Large intestine (tissue), 3 donors: ENCODE measurements around the gene SUFU. TPM values are rescaled to one million over a fixed set of nuclear protein-coding genes. Genes with fewer than 3 reads are reported as not detected.

Experiments used
- DNase-seq, 2 donors: peaks; one replicate each; pipeline versions ENCODE4 v3.0.0 to v3.0.0-alpha.2; 2013
- H3K27ac ChIP-seq: one replicate; pipeline ENCODE4 v1.5.1; 2013; ENCODE audit warnings: low read length
- H3K27me3 ChIP-seq: 2 replicates; pipeline ENCODE4 v1.6.1; 2013; ENCODE audit warnings: low read length; ENCODE audit not compliant: control insufficient read depth, insufficient read depth
- H3K36me3 ChIP-seq: 2 replicates; pipeline ENCODE4 v1.6.1; 2013; ENCODE audit warnings: low read length; ENCODE audit not compliant: control insufficient read depth, insufficient read depth
- H3K4me1 ChIP-seq: one replicate; pipeline ENCODE4 v1.6.1; 2013; ENCODE audit warnings: low read length; ENCODE audit not compliant: control insufficient read depth, insufficient read depth
- H3K4me3 ChIP-seq: one replicate; pipeline ENCODE4 v1.5.1; 2013; ENCODE audit warnings: low read length
- H3K9me3 ChIP-seq: one replicate; pipeline ENCODE4 v1.6.1; 2013; ENCODE audit warnings: mild to moderate bottlenecking, low read depth, low read length, moderate library complexity; ENCODE audit not compliant: control insufficient read depth
- WGBS: methylation state at CpG from one replicate; pipeline ENCODE4 v1.1.5; 2013; ENCODE audit warnings: low lambda C conversion rate; ENCODE audit not compliant: insufficient coverage; 5-methylcytosine and 5-hydroxymethylcytosine counted together
- polyA plus RNA-seq: library from polyadenylated mRNA; unstranded; fragments of 120-200 nt; gene quantifications from one replicate; pipeline ENCODE4 v1.2.1, GENCODE V29; 2013

Gene SUFU
- polyA plus RNA-seq, 1 donor = 12.9 TPM

DNA sequence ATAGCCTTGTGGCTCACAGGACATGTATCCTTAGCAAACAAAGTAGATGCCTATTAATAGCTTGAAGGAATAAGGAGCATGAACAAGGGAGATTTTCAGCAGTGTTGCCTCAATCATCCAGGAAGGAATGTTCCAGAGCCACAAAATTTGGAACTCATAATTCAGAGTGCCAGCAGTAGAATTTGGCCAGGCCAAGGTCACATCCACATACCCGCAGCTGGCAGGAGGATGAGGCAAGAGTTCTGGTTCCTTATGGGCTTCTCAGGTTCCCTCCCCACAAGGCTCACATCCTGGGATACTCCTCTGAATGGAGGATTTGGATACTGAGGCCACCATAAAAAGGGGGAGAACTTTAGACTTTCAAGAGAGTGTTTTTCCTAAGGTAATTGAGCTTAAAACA lies 45.8 kb downstream of the SUFU start:
- Histone ChIP-seq H3K27ac (no peak overlapping the region), H3K9me3 (no peaks in the 10 kb centered on the region), H3K4me1 (no peaks in the 10 kb centered on the region), H3K27me3 (no peaks in the 10 kb centered on the region), H3K36me3 (peaks cover 17% of the 10 kb centered on the region), H3K4me3 (no peak overlapping the region)
- no peak for DNase-seq
- no CpG with 5 or more reads among the region's 1 CpG for WGBS

DNA sequence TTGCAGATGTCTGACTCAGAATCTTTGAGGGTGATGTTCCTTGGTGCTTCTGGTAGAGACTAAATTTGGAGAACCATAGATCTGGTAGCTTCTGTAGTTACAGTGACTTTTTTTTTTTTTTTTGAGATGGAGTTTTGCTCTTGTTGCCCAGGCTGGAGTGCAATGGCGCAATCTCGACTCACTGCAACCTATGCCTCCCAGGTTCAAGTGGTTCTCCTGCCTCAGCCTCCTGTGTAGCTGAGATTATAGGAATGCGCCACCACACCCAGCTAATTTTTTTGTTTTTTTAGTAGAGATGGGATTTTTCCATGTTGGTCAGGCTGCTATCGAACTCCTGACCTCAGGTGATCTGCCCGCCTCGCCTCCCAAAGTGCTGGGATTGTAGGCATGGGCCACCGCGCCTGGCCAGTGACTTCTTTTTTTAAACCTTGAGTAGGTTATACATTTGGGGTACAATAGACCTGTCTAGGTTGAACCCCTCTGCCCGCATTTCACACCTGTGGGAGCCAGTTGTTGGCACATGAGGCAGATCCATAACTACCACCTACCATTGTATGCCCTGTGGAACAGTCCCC lies 47.0 kb downstream of the SUFU start:
- no CpG with 5 or more reads among the region's 9 CpGs for WGBS
- H3K27me3 ChIP-seq = no peaks in the 10 kb centered on the region
- H3K27ac ChIP-seq = no peak overlapping the region

DNA sequence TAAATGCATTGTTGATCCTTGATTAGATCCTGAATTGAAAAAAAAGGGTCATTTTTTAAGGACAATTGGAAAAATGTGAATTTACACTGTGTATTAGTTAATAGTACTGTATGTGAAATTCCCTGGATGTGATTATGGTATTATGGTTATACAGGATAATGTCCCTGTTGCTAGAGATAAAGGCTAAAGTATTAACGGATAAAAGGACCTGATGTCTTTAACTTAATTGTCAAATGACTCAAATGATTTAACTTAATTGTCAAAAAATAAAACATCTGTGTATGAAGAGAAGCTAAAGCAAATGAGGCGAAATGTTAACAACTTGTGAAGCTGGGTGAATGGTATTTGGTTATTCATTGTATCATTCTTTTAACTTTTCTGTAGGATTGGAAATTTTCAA lies 48.8 kb downstream of the SUFU start:
- H3K9me3 ChIP-seq = no peaks in the 10 kb centered on the region
- peaks cover 17% of the 10 kb centered on the region for H3K36me3 ChIP-seq
- no peaks in the 10 kb centered on the region for H3K27me3 ChIP-seq
- no peak overlapping the region for H3K27ac ChIP-seq
- no peak for DNase-seq
- no peaks in the 10 kb centered on the region for H3K4me1 ChIP-seq
- H3K4me3 ChIP-seq = no peak overlapping the region
- 100% methylated on average over 1 of the region's 2 CpGs for WGBS

More for the DNA sequence above, 47.0 kb downstream of the SUFU start:
- Histone ChIP-seq H3K36me3 (peaks cover 17% of the 10 kb centered on the region), H3K9me3 (no peaks in the 10 kb centered on the region), H3K4me3 (no peak overlapping the region), H3K4me1 (no peaks in the 10 kb centered on the region)
- no peak for DNase-seq

DNA sequence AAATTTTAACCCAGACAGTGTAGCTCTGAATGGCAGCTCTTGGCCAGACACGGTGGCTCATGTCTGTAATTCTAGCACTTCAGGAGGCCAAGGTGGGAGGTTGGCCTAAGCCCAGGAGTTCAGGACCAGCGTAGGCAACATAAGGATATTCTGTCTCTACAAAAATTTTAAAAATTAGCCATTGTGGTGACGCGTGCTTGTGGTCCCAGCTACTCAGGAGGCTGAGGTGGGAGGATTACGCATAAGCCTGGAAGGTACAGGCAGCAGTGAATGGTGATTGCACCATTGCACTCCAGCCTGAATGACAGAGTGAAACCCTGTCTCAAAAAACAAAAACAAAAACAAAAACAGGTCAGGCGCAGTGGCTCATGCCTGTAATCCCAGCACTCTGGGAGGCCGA lies 50.0 kb downstream of the SUFU start:
- Histone ChIP-seq H3K27ac (no peak overlapping the region), H3K9me3 (no peaks in the 10 kb centered on the region), H3K36me3 (peaks cover 14% of the 10 kb centered on the region), H3K27me3 (no peaks in the 10 kb centered on the region), H3K4me3 (no peak overlapping the region), H3K4me1 (no peaks in the 10 kb centered on the region)
- no CpG with 5 or more reads among the region's 7 CpGs for WGBS
- DNase-seq = no peak

DNA sequence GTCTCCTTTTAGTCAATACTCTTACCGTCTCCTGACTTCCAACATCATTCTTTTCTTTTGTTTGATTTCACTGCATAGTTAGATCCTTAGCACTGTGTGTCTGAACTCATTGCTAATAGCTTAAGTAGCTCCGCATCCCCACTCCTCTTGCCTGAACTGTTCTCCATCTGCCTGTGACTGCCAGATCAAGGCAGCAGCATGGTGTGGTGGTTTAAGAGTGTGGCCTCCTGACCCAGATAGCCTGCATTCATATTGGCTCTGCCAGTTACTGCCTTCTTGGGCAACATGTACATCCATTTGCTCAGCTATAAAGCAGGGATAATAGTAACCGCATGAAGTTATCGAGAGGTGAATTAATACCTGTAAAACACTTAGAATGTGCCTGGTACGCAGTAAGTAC lies 50.8 kb downstream of the SUFU start:
- H3K9me3 ChIP-seq = no peaks in the 10 kb centered on the region
- H3K36me3 ChIP-seq = peaks cover 14% of the 10 kb centered on the region
- WGBS = no CpG with 5 or more reads among the region's 5 CpGs
- no peaks in the 10 kb centered on the region for H3K4me1 ChIP-seq
- no peak overlapping the region for H3K4me3 ChIP-seq
- no peaks in the 10 kb centered on the region for H3K27me3 ChIP-seq
- H3K27ac ChIP-seq = no peak overlapping the region
- no peak for DNase-seq

DNA sequence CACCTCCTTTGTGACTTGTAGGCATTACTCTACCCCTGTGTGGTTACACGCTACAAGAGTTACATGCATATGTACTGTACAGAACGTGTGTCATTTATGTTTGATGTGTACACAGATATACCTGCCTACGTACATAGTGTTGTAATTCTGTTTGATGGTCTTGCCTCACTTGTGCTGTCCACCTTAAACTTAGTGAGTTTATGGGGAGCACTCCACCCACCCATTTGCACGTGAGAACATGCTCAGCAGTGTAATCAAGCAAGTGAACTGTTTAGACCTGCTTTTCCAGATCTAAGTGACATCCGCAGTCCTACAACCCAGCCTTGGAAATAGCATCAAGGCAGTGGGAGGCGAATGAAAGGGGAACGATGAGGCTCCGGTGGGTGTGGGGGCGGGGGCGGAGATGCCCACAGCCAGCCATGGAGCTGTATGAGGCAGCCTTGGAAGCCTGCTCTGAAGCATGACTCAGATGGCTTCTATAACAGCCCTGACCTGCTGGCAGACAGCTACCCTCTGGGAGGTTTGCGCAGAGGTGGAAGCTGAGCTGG lies 52.1 kb downstream of the SUFU start:
- Histone ChIP-seq H3K4me1 (no peaks in the 10 kb centered on the region), H3K27me3 (no peaks in the 10 kb centered on the region), H3K9me3 (no peaks in the 10 kb centered on the region), H3K36me3 (peaks cover 8% of the 10 kb centered on the region), H3K27ac (no peak overlapping the region), H3K4me3 (no peak overlapping the region)
- WGBS = no CpG with 5 or more reads among the region's 11 CpGs
- DNase-seq = no peak

DNA sequence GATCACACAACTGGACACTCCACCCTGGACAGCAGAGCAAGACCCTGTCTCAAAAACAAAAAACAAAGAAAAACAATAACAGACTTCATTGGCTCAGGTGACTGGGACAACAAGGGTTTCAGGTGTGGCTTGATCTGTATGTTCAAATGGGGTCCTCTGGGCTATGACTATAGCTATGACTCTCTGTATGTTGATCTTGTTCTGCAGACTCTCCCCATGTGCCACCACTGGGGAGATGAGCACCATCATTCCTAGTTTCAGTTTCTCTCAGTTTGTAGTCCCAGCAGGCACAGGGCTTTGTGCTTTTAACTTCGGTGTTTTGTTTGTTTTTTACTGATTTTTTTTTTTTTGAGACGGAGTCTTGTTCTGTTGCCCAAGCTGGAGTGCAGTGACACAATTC lies 53.8 kb downstream of the SUFU start:
- Histone ChIP-seq H3K4me1 (no peaks in the 10 kb centered on the region), H3K27ac (no peak overlapping the region), H3K9me3 (no peaks in the 10 kb centered on the region), H3K36me3 (no peaks in the 10 kb centered on the region), H3K4me3 (no peak overlapping the region), H3K27me3 (no peaks in the 10 kb centered on the region)
- WGBS = no CpG with 5 or more reads among the region's 2 CpGs
- no peak for DNase-seq

DNA sequence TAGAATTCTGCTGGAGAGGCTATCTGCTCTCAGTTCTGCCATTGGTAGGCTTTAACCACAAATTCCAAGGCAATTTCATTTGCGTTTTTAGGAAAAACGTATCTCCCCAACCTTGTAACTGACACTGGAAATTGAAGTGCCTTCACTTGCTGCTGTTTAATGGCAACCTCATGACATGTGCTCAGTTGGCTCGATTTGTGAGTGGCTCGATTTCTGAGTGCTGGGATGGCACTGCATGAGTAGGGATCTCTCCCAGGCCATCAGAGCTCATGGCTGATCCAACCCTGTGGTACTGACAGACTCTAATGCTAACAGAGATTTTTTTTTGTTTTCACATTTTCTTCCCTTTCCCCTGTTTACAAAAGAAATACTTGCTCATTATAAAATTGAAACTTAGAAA lies 56.0 kb downstream of the SUFU start:
- Histone ChIP-seq H3K27ac (no peak overlapping the region), H3K4me3 (no peak overlapping the region), H3K36me3 (no peaks in the 10 kb centered on the region), H3K9me3 (no peaks in the 10 kb centered on the region), H3K4me1 (no peaks in the 10 kb centered on the region), H3K27me3 (no peaks in the 10 kb centered on the region)
- no CpG with 5 or more reads among the region's 4 CpGs for WGBS
- no peak for DNase-seq

DNA sequence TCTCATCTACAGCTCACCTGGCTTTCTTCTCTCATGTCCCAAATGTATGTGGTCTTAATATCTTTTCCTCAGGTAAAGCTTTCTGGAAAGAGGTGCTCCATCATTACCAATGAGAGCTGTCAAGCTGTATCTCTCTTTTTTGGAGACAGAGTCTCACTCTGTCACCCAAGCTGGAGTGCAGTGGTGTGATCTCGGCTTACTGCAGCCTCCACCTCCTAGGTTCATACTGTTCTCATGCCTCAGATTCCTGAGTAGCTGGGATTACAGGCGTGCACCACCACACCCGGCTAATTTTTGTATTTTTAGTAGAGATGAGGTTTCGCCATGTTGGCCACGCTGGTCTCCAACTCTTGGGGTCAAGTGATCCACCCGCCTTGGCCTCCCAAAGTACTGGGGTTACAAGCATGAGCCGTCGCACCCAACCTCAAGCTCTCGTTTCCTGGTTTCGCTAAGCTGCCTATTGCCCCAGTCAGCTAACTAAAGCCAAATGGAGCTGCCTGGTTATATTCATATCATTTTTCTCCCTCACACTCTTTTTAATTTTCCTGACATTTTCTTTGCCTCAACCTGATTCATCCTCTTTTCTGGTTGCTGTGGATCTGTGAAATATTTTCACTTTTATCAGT lies 60.5 kb downstream of the SUFU start:
- DNase-seq = no peak
- Histone ChIP-seq H3K27me3 (no peaks in the 10 kb centered on the region), H3K36me3 (no peaks in the 10 kb centered on the region), H3K9me3 (no peaks in the 10 kb centered on the region), H3K27ac (no peak overlapping the region), H3K4me1 (no peaks in the 10 kb centered on the region), H3K4me3 (no peak overlapping the region)
- WGBS = no CpG with 5 or more reads among the region's 10 CpGs

DNA sequence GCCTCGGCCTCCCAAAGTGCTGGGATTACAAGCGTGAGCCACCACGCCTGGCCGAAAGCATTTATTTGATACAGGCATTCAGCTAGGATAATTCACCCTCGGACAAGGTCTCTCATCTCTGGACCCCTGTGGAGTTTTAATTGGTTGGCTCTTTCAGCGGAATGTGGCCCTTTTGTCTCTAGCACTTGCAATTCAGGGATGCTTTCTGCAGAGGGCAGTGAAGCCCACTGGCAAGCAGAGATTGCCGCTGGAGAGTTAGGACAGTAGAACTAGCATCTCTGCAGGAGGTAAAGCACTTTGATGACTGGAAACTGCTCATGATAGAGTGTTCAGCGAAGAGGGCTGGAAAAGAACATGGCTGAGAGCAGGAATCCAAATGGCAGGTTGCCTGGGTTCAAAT lies 62.0 kb downstream of the SUFU start:
- no peak for DNase-seq
- Histone ChIP-seq H3K27ac (no peak overlapping the region), H3K27me3 (no peaks in the 10 kb centered on the region), H3K4me3 (no peak overlapping the region), H3K9me3 (no peaks in the 10 kb centered on the region), H3K36me3 (no peaks in the 10 kb centered on the region), H3K4me1 (no peaks in the 10 kb centered on the region)
- WGBS = no CpG with 5 or more reads among the region's 8 CpGs

DNA sequence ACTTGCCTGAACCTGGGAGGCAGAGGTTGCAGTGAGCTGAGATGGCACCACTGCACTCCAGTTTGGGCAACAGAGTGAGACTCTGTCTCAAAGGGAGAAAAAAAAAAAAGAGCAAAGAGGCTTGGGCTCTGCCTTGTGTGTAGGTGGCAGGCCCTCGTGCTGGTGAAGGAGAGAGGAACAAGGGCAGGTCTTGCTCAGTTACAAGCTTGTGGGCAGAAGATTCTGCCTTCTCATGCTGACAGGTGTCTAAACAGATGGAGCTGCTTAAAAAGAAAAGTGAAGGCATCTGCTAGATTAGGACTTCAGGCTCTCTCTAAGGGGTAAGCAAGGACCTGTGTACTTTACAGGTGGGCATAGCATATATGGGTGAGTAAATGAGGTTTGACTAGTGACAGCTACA lies 75.0 kb downstream of the SUFU start:
- Histone ChIP-seq H3K27ac (no peak overlapping the region), H3K27me3 (no peaks in the 10 kb centered on the region), H3K4me3 (no peak overlapping the region), H3K9me3 (no peaks in the 10 kb centered on the region), H3K36me3 (no peaks in the 10 kb centered on the region), H3K4me1 (no peaks in the 10 kb centered on the region)
- WGBS = no CpG with 5 or more reads among the region's 1 CpG
- DNase-seq = no peak
